Measurements from ENCODE around the gene IKZF1. TPM values are rescaled to one million over a fixed set of nuclear protein-coding genes. Genes with fewer than 3 reads are reported as not detected.

Gene IKZF1
- total and polyA plus RNA-seq, 9 of the 15 experiments (the other 6 are each of a cell fraction or from before 2014, with no cell fraction given): 12.6 to 85.3 (median 44.7) TPM

GRCh38 chr7:50283731-50284130 lies 20.8 kb upstream of the IKZF1 start:
- POLR2A ChIA-PET: interaction anchor here (2.5 kb wide), 1 partner anchor 14 kb away, joined by 10 read pairs; no protein-coding TSS in a partner anchor
- no peaks in the 10 kb centered on the region for H3K27me3 ChIP-seq (ENCODE audit: control insufficient read depth in 2 of 2, insufficient read depth in 2 of 2, low read length in 2 of 2)
- H3K27ac ChIP-seq (ENCODE audit: extremely low read depth, low read depth, low read length): peak overlapping the region; percentile 51; the same call in 1 of the 3 replicates
- in situ Hi-C loops (cut with MboI): no loop called here
- ATAC-seq: peak; percentile 60
- no peak for TF ChIP-seq NR2C2 (CRISPR knock-in tag; IDR thresholded peaks at IDR 0.05)
- peak; percentile 5; the same call in 1 of the 2 replicates for TF ChIP-seq NR2C2 (tag; IDR thresholded peaks at IDR 0.05)
- no peak for TF ChIP-seq NCOA2 (IDR thresholded peaks at IDR 0.05; ENCODE audit: partially characterized antibody in 2 of 2)
- WGBS (ENCODE audit: insufficient coverage, low coverage, missing lambda C conversion rate): 59% methylated on average over 4 of the region's 4 CpGs
- CTCF ChIA-PET (ENCODE audit: low intra/inter-chr PET ratio): no interaction called here
- FAIRE-seq: no peak
- peak overlapping the region; percentile 54; the same call in 1 of the 2 replicates for H3K4me2 ChIP-seq (ENCODE audit: insufficient read depth, low read length)
- peaks cover 10 to 23% of the 10 kb centered on the region in 2 experiments; a peak in 4 of 5 replicates for H3K4me1 ChIP-seq (replicated peaks in 1 of 2; ENCODE audit: control insufficient read depth in 2 of 2, insufficient read depth in 2 of 2, low read length in 2 of 2)
- BruUV-seq (replicated peaks): no TSS peak
- no peak overlapping the region for H3K9ac ChIP-seq (ENCODE audit: insufficient read depth in 1 of 2, low read depth in 2 of 2, low read length in 2 of 2)
- H3K36me3 ChIP-seq (ENCODE audit: control insufficient read depth, insufficient read depth, low read length): no peaks in the 10 kb centered on the region
- H3K4me3 ChIP-seq: no peak overlapping the region
- no peaks in the 10 kb centered on the region for H3K79me2 ChIP-seq (ENCODE audit: control insufficient read depth, insufficient read depth, low read length)
- DNase-seq (ENCODE audit: extremely low read depth in 1 of 4, low spot score in 3 of 4): no peak
- intact Hi-C loops (cut with micrococcal nuclease): no loop called here
- H2AFZ ChIP-seq (ENCODE audit: low read depth, low read length): peak overlapping the region; percentile 93
- no peaks in the 10 kb centered on the region for H4K20me1 ChIP-seq (replicated peaks; ENCODE audit: control insufficient read depth, insufficient read depth, low read length)
- no peaks in the 10 kb centered on the region for H3K9me1 ChIP-seq (ENCODE audit: control insufficient read depth, insufficient read depth, low read length)
- no peaks in the 10 kb centered on the region for H3K9me3 ChIP-seq (replicated peaks; ENCODE audit: control insufficient read depth, insufficient read depth, low read depth, low read length)

- intact Hi-C loops (cut with micrococcal nuclease): no loop called here
- Histone ChIP-seq H3K27me3 (ENCODE audit: control insufficient read depth in 2 of 2, insufficient read depth in 2 of 2, low read length in 2 of 2) (no peaks in the 10 kb centered on the region), H3K79me2 (ENCODE audit: control insufficient read depth, insufficient read depth, low read length) (no peaks in the 10 kb centered on the region), H3K4me1 (replicated peaks in 1 of 2; ENCODE audit: control insufficient read depth in 2 of 2, insufficient read depth in 2 of 2, low read length in 2 of 2) (peaks cover 10 to 23% of the 10 kb centered on the region in 2 experiments; a peak in 4 of 5 replicates), H3K9me3 (replicated peaks; ENCODE audit: control insufficient read depth, insufficient read depth, low read depth, low read length) (no peaks in the 10 kb centered on the region), H4K20me1 (replicated peaks; ENCODE audit: control insufficient read depth, insufficient read depth, low read length) (no peaks in the 10 kb centered on the region), H3K9me1 (ENCODE audit: control insufficient read depth, insufficient read depth, low read length) (no peaks in the 10 kb centered on the region), H3K27ac (ENCODE audit: extremely low read depth, low read depth, low read length) (no peak overlapping the region), H3K36me3 (ENCODE audit: control insufficient read depth, insufficient read depth, low read length) (no peaks in the 10 kb centered on the region), H3K9ac (ENCODE audit: insufficient read depth in 1 of 2, low read depth in 2 of 2, low read length in 2 of 2) (no peak overlapping the region), H3K4me3 (no peak overlapping the region), H3K4me2 (ENCODE audit: insufficient read depth, low read length) (no peak overlapping the region), H2AFZ (ENCODE audit: low read depth, low read length) (peak overlapping the region; percentile 93)
- ChIA-PET CTCF (ENCODE audit: low intra/inter-chr PET ratio) (no interaction called here), POLR2A (interaction anchor here (2.5 kb wide), 1 partner anchor 13 kb away, joined by 10 read pairs; no protein-coding TSS in a partner anchor)
- TF ChIP-seq HMBOX1 (IDR thresholded peaks at IDR 0.05) (peak; percentile 78), ZNF780A (CRISPR knock-in tag; IDR thresholded peaks at IDR 0.05) (no peak)
- 67% methylated on average over 3 of the region's 3 CpGs for WGBS (ENCODE audit: insufficient coverage, low coverage, missing lambda C conversion rate)
- FAIRE-seq (no peak), DNase-seq (ENCODE audit: extremely low read depth in 1 of 4, low spot score in 3 of 4) (no peak), ATAC-seq (peak; percentile 50)
- in situ Hi-C loops (cut with MboI): no loop called here
- no TSS peak for BruUV-seq (replicated peaks)
These were observed 20.2 kb upstream of the IKZF1 start for GRCh38 chr7:50284296-50284695.
